Glutamatergic neuron (in vitro differentiated cells): ENCODE results near the gene IFT74. TPM values are rescaled to one million over a fixed set of nuclear protein-coding genes. Genes with fewer than 3 reads are reported as not detected.

ENCODE experiments used
- DNase-seq: peaks from one replicate; pipeline ENCODE4 v3.0.0; 2022
- H3K27ac Mint-ChIP-seq: one replicate; pipeline ENCODE4 v1.8.0; 2020; ENCODE audit warnings: mild to moderate bottlenecking, mixed read lengths, inconsistent platforms; ENCODE audit not compliant: unreplicated experiment
- H3K27me3 Mint-ChIP-seq: one replicate; pipeline ENCODE4 v1.8.0; 2020; ENCODE audit warnings: mild to moderate bottlenecking, moderate library complexity, mixed read lengths, inconsistent platforms; ENCODE audit not compliant: unreplicated experiment
- H3K36me3 Mint-ChIP-seq: one replicate; pipeline ENCODE4 v1.8.0; 2020; ENCODE audit warnings: mild to moderate bottlenecking, mixed read lengths, inconsistent platforms; ENCODE audit not compliant: unreplicated experiment
- H3K4me1 Mint-ChIP-seq: one replicate; pipeline ENCODE4 v1.8.0; 2020; ENCODE audit warnings: mild to moderate bottlenecking, low read depth, mixed read lengths, inconsistent platforms; ENCODE audit not compliant: unreplicated experiment
- H3K4me3 Mint-ChIP-seq: one replicate; pipeline ENCODE4 v1.8.0; 2020; ENCODE audit warnings: mild to moderate bottlenecking, mixed read lengths, inconsistent platforms; ENCODE audit not compliant: unreplicated experiment
- H3K9me3 Mint-ChIP-seq: one replicate; pipeline ENCODE4 v1.8.0; 2020; ENCODE audit warnings: mild to moderate bottlenecking, moderate library complexity, mixed read lengths, inconsistent platforms; ENCODE audit not compliant: unreplicated experiment
- total RNA-seq: library from RNA; stranded (reverse); fragmentation: NEBNext Ultra II Directional; extraction: Animal tissue kit (Norgen Biotek cat#: 25700); gene quantifications from one replicate; pipeline ENCODE4 v1.2.1, GENCODE V29; 2021; ENCODE audit not compliant: unreplicated experiment
- TF ChIP-seq, protein P1 (sequence below): fragments of 200-600 bp; sonication (generic); IDR thresholded peaks from one replicate; pipeline ENCODE4 v1.5.0; 2021; ENCODE audit not compliant: partially characterized antibody, unreplicated experiment

IFT74 gene
- total RNA-seq, 1 donor from 2014 or later, result 6.0 TPM

DNA sequence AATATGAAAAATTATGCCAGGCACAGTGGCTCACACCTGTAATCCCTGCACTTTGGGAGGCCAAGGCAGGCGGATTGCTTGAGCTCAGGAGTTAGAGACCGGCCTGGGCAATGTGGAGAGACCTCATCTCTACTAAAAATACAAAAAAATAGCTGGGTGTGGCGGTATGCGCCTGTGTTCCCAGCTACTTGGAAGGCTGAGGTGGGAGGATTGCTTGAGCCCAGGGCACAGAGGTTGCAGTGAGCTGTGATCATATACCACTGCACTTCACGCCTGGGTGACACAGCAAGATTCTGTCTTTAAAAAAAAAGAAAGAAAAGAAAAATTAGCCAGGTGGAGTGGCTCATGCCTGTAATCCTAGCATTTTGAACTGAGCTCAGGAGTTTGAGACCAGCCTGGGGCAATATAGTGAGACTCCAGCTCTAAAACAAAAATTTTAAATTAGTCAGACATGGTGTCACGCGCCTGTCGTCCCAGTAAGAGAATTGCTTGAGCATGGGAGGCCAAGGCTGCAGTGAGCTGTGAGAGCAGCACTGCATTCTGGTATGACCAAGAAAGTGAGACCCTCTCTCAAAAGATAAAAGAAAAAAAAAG, 27.2 kb upstream of the IFT74 start:
- H3K27ac Mint-ChIP-seq, result no peak overlapping the region
- no peaks in the 10 kb centered on the region for H3K27me3 Mint-ChIP-seq
- no peak overlapping the region for H3K4me3 Mint-ChIP-seq
- TF ChIP-seq, protein P1, sequence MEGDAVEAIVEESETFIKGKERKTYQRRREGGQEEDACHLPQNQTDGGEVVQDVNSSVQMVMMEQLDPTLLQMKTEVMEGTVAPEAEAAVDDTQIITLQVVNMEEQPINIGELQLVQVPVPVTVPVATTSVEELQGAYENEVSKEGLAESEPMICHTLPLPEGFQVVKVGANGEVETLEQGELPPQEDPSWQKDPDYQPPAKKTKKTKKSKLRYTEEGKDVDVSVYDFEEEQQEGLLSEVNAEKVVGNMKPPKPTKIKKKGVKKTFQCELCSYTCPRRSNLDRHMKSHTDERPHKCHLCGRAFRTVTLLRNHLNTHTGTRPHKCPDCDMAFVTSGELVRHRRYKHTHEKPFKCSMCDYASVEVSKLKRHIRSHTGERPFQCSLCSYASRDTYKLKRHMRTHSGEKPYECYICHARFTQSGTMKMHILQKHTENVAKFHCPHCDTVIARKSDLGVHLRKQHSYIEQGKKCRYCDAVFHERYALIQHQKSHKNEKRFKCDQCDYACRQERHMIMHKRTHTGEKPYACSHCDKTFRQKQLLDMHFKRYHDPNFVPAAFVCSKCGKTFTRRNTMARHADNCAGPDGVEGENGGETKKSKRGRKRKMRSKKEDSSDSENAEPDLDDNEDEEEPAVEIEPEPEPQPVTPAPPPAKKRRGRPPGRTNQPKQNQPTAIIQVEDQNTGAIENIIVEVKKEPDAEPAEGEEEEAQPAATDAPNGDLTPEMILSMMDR, result no peak
- DNase-seq, result no peak
- no peaks in the 10 kb centered on the region for H3K36me3 Mint-ChIP-seq
- no peaks in the 10 kb centered on the region for H3K9me3 Mint-ChIP-seq
- no peaks in the 10 kb centered on the region for H3K4me1 Mint-ChIP-seq

DNA sequence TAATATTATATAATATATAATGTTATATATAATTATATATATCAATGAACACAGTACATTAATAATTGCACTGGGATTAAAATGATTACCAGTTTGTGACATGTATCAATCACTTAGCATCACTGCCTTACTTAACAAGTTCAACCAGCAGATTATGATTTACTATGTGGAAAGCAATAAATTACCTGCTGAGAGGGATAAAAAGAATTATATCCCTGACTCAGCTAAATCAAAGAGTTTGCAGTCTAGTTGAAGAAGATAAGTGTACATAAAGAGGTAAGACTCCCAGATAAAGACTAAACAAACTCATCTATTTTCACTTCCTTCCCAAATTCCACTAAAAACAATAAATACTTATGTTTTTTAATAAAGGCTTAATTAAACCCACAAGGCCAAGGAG, 20.4 kb upstream of the IFT74 start:
- Mint-ChIP-seq H3K4me1 (peaks cover 9% of the 10 kb centered on the region), H3K9me3 (no peaks in the 10 kb centered on the region), H3K27me3 (no peaks in the 10 kb centered on the region), H3K4me3 (no peak overlapping the region), H3K27ac (no peak overlapping the region), H3K36me3 (no peaks in the 10 kb centered on the region)
- no peak for DNase-seq
- TF ChIP-seq, protein P1, result no peak

DNA sequence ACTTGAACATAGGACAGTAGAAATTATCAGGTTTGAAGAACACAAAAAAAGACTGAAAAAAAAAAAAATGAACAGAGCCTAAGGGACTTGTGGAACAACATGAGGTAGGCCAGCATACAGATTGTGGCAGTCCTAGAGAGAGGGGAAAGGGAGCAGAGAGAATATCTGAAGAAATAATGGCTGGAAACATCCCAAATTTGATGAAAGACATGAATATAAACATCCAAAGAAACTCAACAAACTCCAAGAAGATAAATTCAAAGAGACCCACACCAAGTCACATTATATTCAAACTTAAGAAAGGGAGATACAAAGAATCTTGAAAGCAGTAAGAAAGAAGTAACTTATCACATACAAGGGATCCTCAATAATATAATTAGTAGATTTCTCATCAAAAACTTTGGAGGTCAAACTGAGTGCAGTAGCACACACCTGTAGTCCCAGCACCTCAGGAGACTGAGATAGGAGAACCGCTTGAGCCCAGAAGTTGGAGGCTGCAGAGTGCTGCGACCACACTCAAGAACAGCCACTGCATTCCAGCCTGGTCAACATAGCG, 18.3 kb upstream of the IFT74 start:
- TF ChIP-seq, protein P1, result no peak
- H3K9me3 Mint-ChIP-seq, result no peaks in the 10 kb centered on the region
- no peak overlapping the region for H3K27ac Mint-ChIP-seq
- no peaks in the 10 kb centered on the region for H3K36me3 Mint-ChIP-seq
- no peak overlapping the region for H3K4me3 Mint-ChIP-seq
- DNase-seq, result no peak
- no peaks in the 10 kb centered on the region for H3K27me3 Mint-ChIP-seq
- H3K4me1 Mint-ChIP-seq, result peaks cover 15% of the 10 kb centered on the region

DNA sequence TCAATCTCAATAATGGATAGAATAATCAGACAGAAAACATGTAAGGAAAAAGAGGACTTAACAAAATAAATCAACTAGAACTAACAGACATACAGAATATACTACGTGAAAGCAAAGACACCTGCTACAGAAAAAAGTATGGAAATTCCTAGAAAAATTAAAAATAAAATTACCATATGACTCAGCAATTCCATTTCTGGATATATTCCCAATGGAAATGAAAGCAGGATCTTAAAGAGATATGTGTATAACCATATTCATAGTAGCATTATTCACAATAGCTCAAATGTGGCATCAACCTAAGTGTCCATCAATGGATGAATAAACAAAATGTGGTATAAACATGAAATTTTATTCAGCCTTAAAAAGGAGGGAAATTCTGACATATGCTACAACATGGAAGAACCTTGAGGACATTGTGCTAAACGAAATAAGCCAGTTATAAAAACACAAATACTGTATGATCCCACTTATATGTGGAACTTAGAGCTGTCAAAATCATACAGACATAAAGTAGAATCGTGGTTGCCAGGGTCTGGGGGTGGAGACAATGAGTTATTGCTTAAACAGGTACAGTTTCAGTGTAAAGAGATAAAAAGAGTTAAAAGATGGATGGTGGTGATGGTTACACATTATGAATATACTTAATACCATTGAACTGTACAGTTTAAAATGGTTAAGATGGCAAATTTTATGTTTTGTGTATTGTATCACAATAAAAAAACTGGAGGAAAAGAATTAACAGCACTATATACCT, 16.1 kb upstream of the IFT74 start:
- DNase-seq, result no peak

More for the DNA sequence above, 16.1 kb upstream of the IFT74 start:
- no peaks in the 10 kb centered on the region for H3K36me3 Mint-ChIP-seq
- H3K4me1 Mint-ChIP-seq, result peaks cover 18% of the 10 kb centered on the region
- no peaks in the 10 kb centered on the region for H3K9me3 Mint-ChIP-seq
- TF ChIP-seq, protein P1, result no peak
- H3K4me3 Mint-ChIP-seq, result no peak overlapping the region
- no peaks in the 10 kb centered on the region for H3K27me3 Mint-ChIP-seq
- peak overlapping the region; percentile 3 for H3K27ac Mint-ChIP-seq
